ENCODE data around the gene ITGA8.
"Not testable (repeated sequence)": the region's sequence is repeated elsewhere in the genome, so short reads cannot be mapped to it uniquely, and the experiment has no call there.

Gene ITGA8

GRCh38 chr10:15719899-15720634 lies at the start of gene ITGA8:
Gene ITGA8 (minus strand): TSS chr10:15719922. CDS start chr10:15719771, 151 bp downstream.
- peak; percentile 74 for DNase-seq

GRCh38 chr10:15764892-15765454 lies 45.3 kb upstream of the ITGA8 start:
- no peak for DNase-seq

GRCh38 chr10:15763006-15763405 lies 43.3 kb upstream of the ITGA8 start:
- DNase-seq: no peak

GRCh38 chr10:15762239-15762638 lies 42.5 kb upstream of the ITGA8 start:
- DNase-seq: not testable (repeated sequence)

- not testable (repeated sequence) for DNase-seq
Measured at GRCh38 chr10:15761224-15761623, 41.5 kb upstream of the ITGA8 start.

- DNase-seq: no peak
Measured at GRCh38 chr10:15760681-15761080, 41.0 kb upstream of the ITGA8 start.

GRCh38 chr10:15759265-15759664 lies 39.5 kb upstream of the ITGA8 start:
- no peak for DNase-seq

GRCh38 chr10:15758618-15759017 lies 38.9 kb upstream of the ITGA8 start:
- no peak for DNase-seq

GRCh38 chr10:15754937-15755336 lies 35.2 kb upstream of the ITGA8 start:
- no peak for DNase-seq

GRCh38 chr10:15751046-15751445 lies 31.3 kb upstream of the ITGA8 start:
- no peak for DNase-seq

- peak; percentile 63 for DNase-seq
Measured at GRCh38 chr10:15748126-15748525, 28.4 kb upstream of the ITGA8 start.

GRCh38 chr10:15747632-15748031 lies 27.9 kb upstream of the ITGA8 start:
- no peak for DNase-seq

- DNase-seq: peak; percentile 69
Measured at GRCh38 chr10:15745751-15746150, 26.0 kb upstream of the ITGA8 start.

- no peak for DNase-seq
Measured at GRCh38 chr10:15744217-15744865, 24.6 kb upstream of the ITGA8 start.

- DNase-seq: no peak
Measured at GRCh38 chr10:15743443-15743842, 23.7 kb upstream of the ITGA8 start.

- DNase-seq: no peak
Measured at GRCh38 chr10:15742836-15743235, 23.1 kb upstream of the ITGA8 start.

- no peak for DNase-seq
Measured at GRCh38 chr10:15742102-15742501, 22.4 kb upstream of the ITGA8 start.

GRCh38 chr10:15741581-15741980 lies 21.9 kb upstream of the ITGA8 start:
- no peak for DNase-seq

GRCh38 chr10:15740261-15740660 lies 20.5 kb upstream of the ITGA8 start:
- DNase-seq: no peak

GRCh38 chr10:15739254-15739970 lies 19.7 kb upstream of the ITGA8 start:
- peak; percentile 60 for DNase-seq

GRCh38 chr10:15738270-15738925 lies 18.7 kb upstream of the ITGA8 start:
- peak; percentile 71 for DNase-seq

GRCh38 chr10:15737656-15738055 lies 17.9 kb upstream of the ITGA8 start:
- DNase-seq: no peak

GRCh38 chr10:15735763-15736162 lies 16.0 kb upstream of the ITGA8 start:
- DNase-seq: peak; percentile 84
